ENCODE results near the gene C11orf52. TPM values are rescaled to one million over a fixed set of nuclear protein-coding genes. Genes with fewer than 3 reads are reported as not detected.
A peak's percentile ranks its signal among the peaks of the same experiment; 100 is the strongest.

Gene C11orf52
- total RNA-seq, 1 donor from 2014 or later, result 1.2 TPM

DNA sequence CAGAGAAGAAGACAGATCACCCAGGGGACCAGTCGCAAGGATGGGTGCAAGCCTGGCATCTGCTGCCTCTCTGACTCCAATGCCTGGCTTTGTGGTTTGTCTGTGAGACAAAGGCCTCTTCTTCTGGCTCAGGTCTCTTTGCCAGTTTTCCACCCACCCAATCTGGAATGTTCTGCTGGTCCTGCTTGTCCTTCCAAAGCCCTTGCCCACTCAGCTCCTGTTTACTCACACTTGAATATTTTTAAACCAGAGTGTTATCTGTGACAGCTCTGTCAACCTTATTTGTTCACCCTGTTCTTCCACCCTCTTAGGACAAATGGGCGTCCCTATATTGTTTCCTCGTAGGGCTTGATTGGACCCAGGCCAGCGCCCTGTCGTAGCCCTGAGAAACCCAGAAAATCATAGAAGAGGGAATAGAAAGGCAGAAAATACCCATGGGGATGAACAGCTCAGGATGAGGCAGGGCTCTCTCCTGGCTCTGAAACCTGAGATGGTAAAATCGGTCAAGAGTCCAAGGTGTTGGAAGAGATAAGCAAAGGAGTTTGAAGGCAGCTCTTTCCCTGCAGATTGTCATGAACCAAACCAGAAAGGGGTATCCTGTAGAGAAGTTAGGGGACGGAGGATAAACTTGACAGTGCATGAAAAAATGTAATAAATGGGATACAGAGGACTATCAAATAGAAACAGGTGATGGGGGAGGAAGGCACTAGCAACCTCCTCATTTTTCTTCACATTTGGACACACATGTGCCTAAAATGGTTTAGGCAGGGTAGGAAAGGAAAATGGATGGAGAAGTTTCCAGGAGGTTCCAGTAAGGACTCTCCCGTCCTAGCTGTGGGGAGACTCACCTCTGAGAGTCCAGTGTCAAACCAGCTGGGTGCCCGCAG, 7.8 kb upstream of the C11orf52 start:
- no peaks in the 10 kb centered on the region for H3K9me3 ChIP-seq (replicated peaks)
- peaks cover 15% of the 10 kb centered on the region for H3K27me3 ChIP-seq (ENCODE audit: low read depth)
- no peak for TF ChIP-seq CTCF (IDR thresholded peaks at IDR 0.05; ENCODE audit: borderline replicate concordance)
- H3K4me1 ChIP-seq, result peaks cover 60% of the 10 kb centered on the region
- peak overlapping the region; percentile 77 for H3K4me3 ChIP-seq
- DNase-seq, result peak; percentile 28
- peaks cover 22% of the 10 kb centered on the region for H3K36me3 ChIP-seq
- peak overlapping the region; percentile 99 for H3K27ac ChIP-seq (replicated peaks)
- intact Hi-C loops (cut with micrococcal nuclease), result no loop called here

DNA sequence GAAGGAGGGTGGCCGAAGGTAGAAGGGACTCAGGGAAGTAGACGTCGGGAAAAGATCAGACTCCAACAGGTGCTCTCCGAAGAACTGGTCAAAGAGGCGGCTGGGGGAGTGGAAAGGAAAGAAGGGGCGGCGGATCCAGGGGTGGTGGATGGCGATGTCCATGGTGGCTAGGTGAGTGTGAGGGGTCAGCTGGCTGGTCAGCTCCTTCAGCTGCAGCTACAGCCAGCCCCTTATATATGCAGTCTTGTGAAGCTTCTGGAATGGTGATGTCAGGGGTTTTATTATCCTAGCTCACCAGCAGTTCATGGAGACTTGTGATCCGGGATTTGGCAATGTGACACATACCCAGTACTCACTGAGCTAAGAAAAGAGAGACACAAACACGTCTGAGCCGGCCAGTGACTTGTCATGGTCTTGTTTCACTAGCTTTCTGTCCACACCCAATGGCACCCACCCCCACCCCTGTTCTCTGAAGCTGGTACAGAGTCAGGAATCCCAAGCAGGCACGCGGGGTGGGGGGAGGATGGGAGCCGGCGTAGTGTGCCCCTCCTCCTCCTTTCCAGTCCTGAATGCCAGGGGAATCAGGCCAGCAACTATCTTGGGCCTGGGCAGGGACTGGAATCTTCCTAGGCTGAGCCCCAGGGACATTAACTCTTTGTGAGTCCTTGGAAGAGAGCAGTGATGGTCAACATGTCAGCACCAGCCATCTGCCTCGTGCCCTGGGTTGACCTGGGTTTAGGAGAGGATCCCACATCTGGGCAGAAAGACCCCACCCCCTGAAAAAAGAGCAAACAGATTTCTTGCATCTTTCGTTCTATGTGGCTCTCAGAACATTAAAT, 6.9 kb upstream of the C11orf52 start, which contains the start of gene CRYAB:
CRYAB (minus strand) TSS at position 208 of the 839 bp plus-strand sequence; CDS start at position 162, 46 bp downstream.
- Histone ChIP-seq H3K27ac (replicated peaks) (peak within 1 kb of the TSS; percentile 99), H3K4me1 (peaks cover 56% of the 10 kb centered on the region), H3K9me3 (replicated peaks) (no peaks in the 10 kb centered on the region), H3K27me3 (ENCODE audit: low read depth) (peaks cover 15% of the 10 kb centered on the region), H3K4me3 (peak within 1 kb of the TSS; percentile 77), H3K36me3 (peaks cover 22% of the 10 kb centered on the region)
- no peak for TF ChIP-seq CTCF (IDR thresholded peaks at IDR 0.05; ENCODE audit: borderline replicate concordance)
- peak; percentile 89 for DNase-seq
- intact Hi-C loops (cut with micrococcal nuclease), result no loop called here

DNA sequence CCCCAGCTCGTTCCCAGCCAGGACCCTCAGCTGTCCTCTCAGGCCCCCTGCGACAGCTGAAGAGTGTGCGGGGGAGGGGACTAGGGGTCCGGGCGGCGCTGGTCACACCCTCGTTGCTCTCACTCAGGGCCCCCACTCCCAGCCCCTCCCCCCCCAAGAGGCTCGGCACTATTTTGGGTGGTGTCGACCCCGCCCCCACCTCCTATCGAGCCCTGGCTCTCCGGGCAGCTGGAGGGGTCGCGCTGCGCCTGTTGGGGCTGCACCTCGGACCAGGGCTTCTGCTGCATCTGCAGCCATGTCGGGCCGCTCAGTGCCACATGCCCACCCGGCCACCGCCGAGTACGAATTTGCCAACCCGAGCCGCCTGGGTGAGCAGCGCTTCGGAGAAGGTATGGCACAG, 6.2 kb upstream of the C11orf52 start, which contains the start of gene HSPB2:
HSPB2 (plus strand) TSS at position 200 of the 400 bp plus-strand sequence; CDS start at position 296, 96 bp downstream.
- Histone ChIP-seq H3K27me3 (ENCODE audit: low read depth) (peaks cover 15% of the 10 kb centered on the region), H3K4me3 (peak within 1 kb of the TSS; percentile 77), H3K27ac (replicated peaks) (peak within 1 kb of the TSS; percentile 99), H3K36me3 (peaks cover 22% of the 10 kb centered on the region), H3K4me1 (peaks cover 56% of the 10 kb centered on the region), H3K9me3 (replicated peaks) (no peaks in the 10 kb centered on the region)
- no peak for TF ChIP-seq CTCF (IDR thresholded peaks at IDR 0.05; ENCODE audit: borderline replicate concordance)
- peak; percentile 55 for DNase-seq
- intact Hi-C loops (cut with micrococcal nuclease), result no loop called here

DNA sequence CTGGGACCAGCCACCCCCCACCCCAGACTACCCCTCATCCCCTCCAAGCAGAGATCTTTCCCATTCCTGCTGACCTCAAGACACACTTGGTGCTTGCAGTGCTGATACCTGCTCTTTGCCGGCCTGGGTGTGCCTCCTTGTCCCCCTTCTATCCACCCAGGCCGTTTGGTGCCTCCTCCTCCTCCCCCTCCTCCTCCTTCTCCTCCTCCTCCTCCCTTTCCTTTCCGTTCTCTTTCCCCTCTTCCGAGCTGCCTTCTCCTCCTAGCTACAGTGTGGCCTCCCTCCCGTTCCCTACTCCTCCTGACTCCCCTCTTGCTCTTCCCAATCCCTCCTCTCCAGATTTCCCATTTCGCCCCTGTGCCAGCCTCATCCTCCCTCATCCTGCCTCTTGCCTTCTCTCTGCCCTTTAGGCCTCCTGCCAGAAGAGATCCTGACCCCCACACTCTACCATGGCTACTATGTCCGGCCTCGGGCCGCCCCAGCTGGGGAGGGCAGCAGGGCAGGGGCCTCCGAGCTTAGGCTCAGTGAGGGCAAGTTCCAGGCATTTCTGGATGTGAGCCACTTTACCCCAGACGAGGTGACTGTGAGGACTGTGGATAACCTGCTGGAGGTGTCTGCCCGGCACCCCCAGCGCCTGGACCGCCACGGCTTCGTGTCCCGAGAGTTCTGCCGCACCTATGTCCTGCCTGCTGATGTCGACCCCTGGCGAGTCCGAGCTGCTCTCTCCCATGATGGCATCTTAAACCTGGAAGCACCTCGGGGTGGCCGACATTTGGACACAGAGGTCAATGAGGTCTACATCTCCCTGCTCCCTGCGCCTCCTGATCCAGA, 5.5 kb upstream of the C11orf52 start:
- no peak for DNase-seq
- intact Hi-C loops (cut with micrococcal nuclease), result no loop called here
- H3K4me1 ChIP-seq, result peaks cover 59% of the 10 kb centered on the region

More for the DNA sequence above, 5.5 kb upstream of the C11orf52 start:
- peaks cover 15% of the 10 kb centered on the region for H3K27me3 ChIP-seq (ENCODE audit: low read depth)
- H3K27ac ChIP-seq (replicated peaks), result peak overlapping the region; percentile 99
- no peak for TF ChIP-seq CTCF (IDR thresholded peaks at IDR 0.05; ENCODE audit: borderline replicate concordance)
- H3K4me3 ChIP-seq, result peak overlapping the region; percentile 77
- peaks cover 22% of the 10 kb centered on the region for H3K36me3 ChIP-seq
- no peaks in the 10 kb centered on the region for H3K9me3 ChIP-seq (replicated peaks)

Data from left ventricle myocardium inferior (tissue), 1 donor.